IPS-NIHi11 (cell line): ENCODE data around the gene OOSP4B.
"Not testable (repeated sequence)": the region's sequence is repeated elsewhere in the genome, so short reads cannot be mapped to it uniquely, and the experiment has no call there.

ENCODE experiments used
- DNase-seq: peaks from one replicate; pipeline ENCODE4 v3.0.0; 2012; ENCODE audit warnings: mixed read lengths, low spot score

The OOSP4B gene

GRCh38 chr11:60059521-60060240 lies 42.7 kb downstream of the OOSP4B start:
- no peak for DNase-seq

GRCh38 chr11:60064111-60064510 lies 47.1 kb downstream of the OOSP4B start:
- DNase-seq: no peak

- no peak for DNase-seq
Observed at GRCh38 chr11:60065801-60066200, 48.8 kb downstream of the OOSP4B start.

GRCh38 chr11:60069450-60069849 lies 52.5 kb downstream of the OOSP4B start:
- no peak for DNase-seq

- DNase-seq: not testable (repeated sequence)
Observed at GRCh38 chr11:60071644-60072043, 54.7 kb downstream of the OOSP4B start.

- DNase-seq: no peak
Observed at GRCh38 chr11:60077216-60077817, 60.3 kb downstream of the OOSP4B start.

GRCh38 chr11:60077981-60078380 lies 61.0 kb downstream of the OOSP4B start:
- DNase-seq: no peak

- DNase-seq: no peak
Observed at GRCh38 chr11:60078745-60079144, 61.8 kb downstream of the OOSP4B start.

GRCh38 chr11:60080535-60080934 lies 63.6 kb downstream of the OOSP4B start:
- no peak for DNase-seq
